Measurements from ENCODE around the gene C1orf198.
A peak's percentile ranks its signal among the peaks of the same experiment; 100 is the strongest.

Gene C1orf198

GRCh38 chr1:230867903-230868735 is at the start of gene C1orf198:
TSS of gene C1orf198 (minus strand) at chr1:230868521. CDS start at chr1:230868512, 9 bp downstream.
- H3K9me3 ChIP-seq (ENCODE audit: control insufficient read depth, insufficient read depth, low read depth, low read length), result no peaks in the 10 kb centered on the region
- H3K9ac ChIP-seq (ENCODE audit: low read length), result peak within 1 kb of the TSS; percentile 97
- no peaks in the 10 kb centered on the region for H3K36me3 ChIP-seq (ENCODE audit: control insufficient read depth, insufficient read depth, low read length)
- H3K4me1 ChIP-seq (ENCODE audit: control insufficient read depth, insufficient read depth, low read length), result peaks cover 27% of the 10 kb centered on the region
- H3K27ac ChIP-seq (ENCODE audit: low read depth, low read length), result peak within 1 kb of the TSS; percentile 99
- peaks cover 15% of the 10 kb centered on the region for H3K27me3 ChIP-seq (ENCODE audit: control insufficient read depth, insufficient read depth, low read length)
- peak within 1 kb of the TSS; percentile 99 for H3K4me3 ChIP-seq (ENCODE audit: low read depth, low read length)

GRCh38 chr1:230917284-230918135 is 49.2 kb upstream of the C1orf198 start:
- no peak overlapping the region for H3K27ac ChIP-seq (ENCODE audit: low read depth, low read length)
- H3K9me3 ChIP-seq (ENCODE audit: control insufficient read depth, insufficient read depth, low read depth, low read length), result no peaks in the 10 kb centered on the region
- H3K27me3 ChIP-seq (ENCODE audit: control insufficient read depth, insufficient read depth, low read length), result no peaks in the 10 kb centered on the region
- H3K36me3 ChIP-seq (ENCODE audit: control insufficient read depth, insufficient read depth, low read length), result no peaks in the 10 kb centered on the region
- no peak overlapping the region for H3K9ac ChIP-seq (ENCODE audit: low read length)
- no peaks in the 10 kb centered on the region for H3K4me1 ChIP-seq (ENCODE audit: control insufficient read depth, insufficient read depth, low read length)
- no peak overlapping the region for H3K4me3 ChIP-seq (ENCODE audit: low read depth, low read length)

GRCh38 chr1:230916587-230917283 is 48.4 kb upstream of the C1orf198 start:
- Histone ChIP-seq H3K4me1 (ENCODE audit: control insufficient read depth, insufficient read depth, low read length) (no peaks in the 10 kb centered on the region), H3K36me3 (ENCODE audit: control insufficient read depth, insufficient read depth, low read length) (no peaks in the 10 kb centered on the region), H3K4me3 (ENCODE audit: low read depth, low read length) (no peak overlapping the region), H3K9ac (ENCODE audit: low read length) (no peak overlapping the region), H3K27me3 (ENCODE audit: control insufficient read depth, insufficient read depth, low read length) (no peaks in the 10 kb centered on the region), H3K9me3 (ENCODE audit: control insufficient read depth, insufficient read depth, low read depth, low read length) (no peaks in the 10 kb centered on the region), H3K27ac (ENCODE audit: low read depth, low read length) (no peak overlapping the region)

- Histone ChIP-seq H3K9me3 (ENCODE audit: control insufficient read depth, insufficient read depth, low read depth, low read length) (no peaks in the 10 kb centered on the region), H3K4me3 (ENCODE audit: low read depth, low read length) (no peak overlapping the region), H3K36me3 (ENCODE audit: control insufficient read depth, insufficient read depth, low read length) (no peaks in the 10 kb centered on the region), H3K27me3 (ENCODE audit: control insufficient read depth, insufficient read depth, low read length) (no peaks in the 10 kb centered on the region), H3K27ac (ENCODE audit: low read depth, low read length) (no peak overlapping the region), H3K9ac (ENCODE audit: low read length) (no peak overlapping the region), H3K4me1 (ENCODE audit: control insufficient read depth, insufficient read depth, low read length) (no peaks in the 10 kb centered on the region)
Observed at GRCh38 chr1:230915078-230915477, 46.8 kb upstream of the C1orf198 start.

GRCh38 chr1:230913496-230913895 is 45.2 kb upstream of the C1orf198 start:
- H3K36me3 ChIP-seq (ENCODE audit: control insufficient read depth, insufficient read depth, low read length), result no peaks in the 10 kb centered on the region
- H3K27me3 ChIP-seq (ENCODE audit: control insufficient read depth, insufficient read depth, low read length), result no peaks in the 10 kb centered on the region
- H3K9ac ChIP-seq (ENCODE audit: low read length), result no peak overlapping the region
- H3K4me3 ChIP-seq (ENCODE audit: low read depth, low read length), result no peak overlapping the region
- no peak overlapping the region for H3K27ac ChIP-seq (ENCODE audit: low read depth, low read length)
- H3K4me1 ChIP-seq (ENCODE audit: control insufficient read depth, insufficient read depth, low read length), result no peaks in the 10 kb centered on the region
- H3K9me3 ChIP-seq (ENCODE audit: control insufficient read depth, insufficient read depth, low read depth, low read length), result no peaks in the 10 kb centered on the region

GRCh38 chr1:230910755-230911117 is 42.4 kb upstream of the C1orf198 start:
- Histone ChIP-seq H3K4me3 (ENCODE audit: low read depth, low read length) (no peak overlapping the region), H3K36me3 (ENCODE audit: control insufficient read depth, insufficient read depth, low read length) (no peaks in the 10 kb centered on the region), H3K4me1 (ENCODE audit: control insufficient read depth, insufficient read depth, low read length) (no peaks in the 10 kb centered on the region), H3K9me3 (ENCODE audit: control insufficient read depth, insufficient read depth, low read depth, low read length) (no peaks in the 10 kb centered on the region), H3K27me3 (ENCODE audit: control insufficient read depth, insufficient read depth, low read length) (no peaks in the 10 kb centered on the region), H3K9ac (ENCODE audit: low read length) (no peak overlapping the region), H3K27ac (ENCODE audit: low read depth, low read length) (no peak overlapping the region)

- Histone ChIP-seq H3K4me3 (ENCODE audit: low read depth, low read length) (no peak overlapping the region), H3K27ac (ENCODE audit: low read depth, low read length) (no peak overlapping the region), H3K27me3 (ENCODE audit: control insufficient read depth, insufficient read depth, low read length) (no peaks in the 10 kb centered on the region), H3K36me3 (ENCODE audit: control insufficient read depth, insufficient read depth, low read length) (no peaks in the 10 kb centered on the region), H3K9ac (ENCODE audit: low read length) (no peak overlapping the region), H3K4me1 (ENCODE audit: control insufficient read depth, insufficient read depth, low read length) (no peaks in the 10 kb centered on the region), H3K9me3 (ENCODE audit: control insufficient read depth, insufficient read depth, low read depth, low read length) (no peaks in the 10 kb centered on the region)
Observed at GRCh38 chr1:230909974-230910754, 41.8 kb upstream of the C1orf198 start.

GRCh38 chr1:230907472-230908205 is 39.3 kb upstream of the C1orf198 start:
- H3K27me3 ChIP-seq (ENCODE audit: control insufficient read depth, insufficient read depth, low read length), result no peaks in the 10 kb centered on the region
- H3K4me3 ChIP-seq (ENCODE audit: low read depth, low read length), result no peak overlapping the region
- no peak overlapping the region for H3K27ac ChIP-seq (ENCODE audit: low read depth, low read length)
- H3K9ac ChIP-seq (ENCODE audit: low read length), result no peak overlapping the region
- no peaks in the 10 kb centered on the region for H3K36me3 ChIP-seq (ENCODE audit: control insufficient read depth, insufficient read depth, low read length)
- H3K4me1 ChIP-seq (ENCODE audit: control insufficient read depth, insufficient read depth, low read length), result no peaks in the 10 kb centered on the region
- no peaks in the 10 kb centered on the region for H3K9me3 ChIP-seq (ENCODE audit: control insufficient read depth, insufficient read depth, low read depth, low read length)

- Histone ChIP-seq H3K36me3 (ENCODE audit: control insufficient read depth, insufficient read depth, low read length) (no peaks in the 10 kb centered on the region), H3K9ac (ENCODE audit: low read length) (no peak overlapping the region), H3K9me3 (ENCODE audit: control insufficient read depth, insufficient read depth, low read depth, low read length) (no peaks in the 10 kb centered on the region), H3K4me1 (ENCODE audit: control insufficient read depth, insufficient read depth, low read length) (no peaks in the 10 kb centered on the region), H3K27ac (ENCODE audit: low read depth, low read length) (no peak overlapping the region), H3K4me3 (ENCODE audit: low read depth, low read length) (no peak overlapping the region), H3K27me3 (ENCODE audit: control insufficient read depth, insufficient read depth, low read length) (no peaks in the 10 kb centered on the region)
Observed at GRCh38 chr1:230906226-230906625, 37.9 kb upstream of the C1orf198 start.

- H3K27me3 ChIP-seq (ENCODE audit: control insufficient read depth, insufficient read depth, low read length), result no peaks in the 10 kb centered on the region
- H3K36me3 ChIP-seq (ENCODE audit: control insufficient read depth, insufficient read depth, low read length), result no peaks in the 10 kb centered on the region
- H3K9me3 ChIP-seq (ENCODE audit: control insufficient read depth, insufficient read depth, low read depth, low read length), result no peaks in the 10 kb centered on the region
- H3K27ac ChIP-seq (ENCODE audit: low read depth, low read length), result no peak overlapping the region
- no peaks in the 10 kb centered on the region for H3K4me1 ChIP-seq (ENCODE audit: control insufficient read depth, insufficient read depth, low read length)
- no peak overlapping the region for H3K9ac ChIP-seq (ENCODE audit: low read length)
- no peak overlapping the region for H3K4me3 ChIP-seq (ENCODE audit: low read depth, low read length)
Observed at GRCh38 chr1:230905733-230906132, 37.4 kb upstream of the C1orf198 start.

Measured in HUES6 (cell line).